ENCODE results near the gene EIF4G3.
"Not testable (repeated sequence)": the region's sequence is repeated elsewhere in the genome, so short reads cannot be mapped to it uniquely, and the experiment has no call there.

EIF4G3 gene

GRCh38 chr1:20930427-20930826, 246.3 kb downstream of the EIF4G3 start:
- DNase-seq, result no peak

GRCh38 chr1:20928146-20928545, 248.6 kb downstream of the EIF4G3 start:
- DNase-seq, result peak; percentile 35

- DNase-seq, result no peak
These were observed 255.4 kb downstream of the EIF4G3 start for GRCh38 chr1:20921285-20921684.

- DNase-seq, result no peak
These were observed 263.5 kb downstream of the EIF4G3 start for GRCh38 chr1:20913242-20913641.

GRCh38 chr1:20907526-20907925, 269.2 kb downstream of the EIF4G3 start:
- not testable (repeated sequence) for DNase-seq

- no peak for DNase-seq
These were observed 273.3 kb downstream of the EIF4G3 start for GRCh38 chr1:20903437-20903836.

GRCh38 chr1:20900056-20900455, 276.6 kb downstream of the EIF4G3 start:
- DNase-seq, result no peak

- no peak for DNase-seq
These were observed 277.3 kb downstream of the EIF4G3 start for GRCh38 chr1:20899154-20899972.

GRCh38 chr1:20896826-20897225, 279.9 kb downstream of the EIF4G3 start:
- no peak for DNase-seq

- DNase-seq, result no peak
These were observed 282.8 kb downstream of the EIF4G3 start for GRCh38 chr1:20893931-20894330.

GRCh38 chr1:20891091-20891490, 285.6 kb downstream of the EIF4G3 start:
- no peak for DNase-seq

GRCh38 chr1:20887246-20887645, 289.5 kb downstream of the EIF4G3 start:
- no peak for DNase-seq

GRCh38 chr1:20885121-20885520, 291.6 kb downstream of the EIF4G3 start:
- DNase-seq, result no peak

- no peak for DNase-seq
These were observed 292.2 kb downstream of the EIF4G3 start for GRCh38 chr1:20884513-20884912.

- no peak for DNase-seq
These were observed 292.9 kb downstream of the EIF4G3 start for GRCh38 chr1:20883766-20884165.

- no peak for DNase-seq
These were observed 293.9 kb downstream of the EIF4G3 start for GRCh38 chr1:20882837-20883236.

GRCh38 chr1:20878799-20879198, 297.9 kb downstream of the EIF4G3 start:
- no peak for DNase-seq

- no peak for DNase-seq
These were observed 301.3 kb downstream of the EIF4G3 start for GRCh38 chr1:20875198-20875973.

GRCh38 chr1:20873311-20873710, 303.4 kb downstream of the EIF4G3 start:
- DNase-seq, result no peak

GRCh38 chr1:20871419-20871818, 305.3 kb downstream of the EIF4G3 start:
- no peak for DNase-seq

- no peak for DNase-seq
These were observed 306.0 kb downstream of the EIF4G3 start for GRCh38 chr1:20870718-20871117.

GRCh38 chr1:20868263-20868662, 308.4 kb downstream of the EIF4G3 start:
- no peak for DNase-seq

- DNase-seq, result no peak
These were observed 308.9 kb downstream of the EIF4G3 start for GRCh38 chr1:20867847-20868246.

GRCh38 chr1:20867062-20867461, 309.6 kb downstream of the EIF4G3 start:
- DNase-seq, result no peak
